ENCODE measurements around the gene POC1B. TPM values are rescaled to one million over a fixed set of nuclear protein-coding genes. Genes with fewer than 3 reads are reported as not detected.

POC1B gene
- total and polyA plus RNA-seq, 2 donors (not counting 3 experiments of a cell fraction or from before 2014, with no cell fraction given): 7.1 to 18.2 TPM

DNA sequence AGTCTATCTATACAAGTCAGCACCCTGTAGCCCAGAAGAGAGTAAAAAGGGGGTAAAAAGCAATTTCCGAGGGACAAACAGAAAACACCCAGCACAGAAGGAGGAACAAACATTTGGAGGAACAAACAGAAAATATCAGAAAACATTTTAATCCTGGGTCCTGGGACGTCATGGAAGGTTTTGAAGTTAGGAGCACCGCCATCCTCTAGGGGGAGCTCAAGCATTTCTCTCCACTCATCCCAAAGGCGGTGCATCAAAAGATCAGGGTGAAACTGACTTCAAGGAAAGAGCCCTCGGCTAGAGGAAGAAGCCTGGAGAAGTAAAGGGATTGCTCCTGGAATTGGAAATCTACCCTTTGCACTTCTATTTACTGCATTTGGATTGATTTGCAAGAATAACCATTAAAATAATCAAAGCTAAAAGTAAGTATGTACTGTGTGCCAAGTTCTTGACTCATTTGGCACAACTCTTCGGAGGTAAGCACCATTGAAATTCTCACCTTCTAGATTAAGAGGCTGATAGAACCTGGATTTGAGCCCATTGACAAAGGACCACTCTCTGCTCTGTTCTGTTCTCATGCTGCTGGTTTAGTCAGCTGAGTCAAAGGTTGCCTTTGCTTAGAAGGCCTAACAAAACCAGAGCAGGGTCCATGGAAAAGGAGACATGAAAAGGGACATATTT is 17.2 kb upstream of the POC1B start:
- Histone ChIP-seq H3K27ac (ENCODE audit: insufficient read depth, low read depth, low read length) (no peak overlapping the region), H3K9ac (replicated peaks; ENCODE audit: extremely low read depth, insufficient read depth, low read length) (no peak overlapping the region), H3K4me1 (ENCODE audit: control insufficient read depth, extremely low read depth, insufficient read depth, low read length) (peaks cover 20% of the 10 kb centered on the region), H3K79me2 (ENCODE audit: control insufficient read depth, insufficient read depth, low read length) (no peaks in the 10 kb centered on the region), H4K20me1 (replicated peaks; ENCODE audit: control insufficient read depth, extremely low read depth, insufficient read depth, low read length) (no peaks in the 10 kb centered on the region), H3K36me3 (ENCODE audit: control insufficient read depth in 2 of 2, extremely low read depth in 1 of 2, insufficient read depth in 2 of 2, low read length in 2 of 2) (no peaks in the 10 kb centered on the region), H3K4me3 (replicated peaks in 1 of 3; ENCODE audit: insufficient read depth in 1 of 3, low read depth in 1 of 3, low read length in 3 of 3) (no peak overlapping the region), H3K9me3 (replicated peaks; ENCODE audit: control insufficient read depth, insufficient read depth, low read length) (no peaks in the 10 kb centered on the region), H3K9me1 (replicated peaks; ENCODE audit: control insufficient read depth, extremely low read depth, insufficient read depth, low read length) (no peaks in the 10 kb centered on the region), H2AFZ (ENCODE audit: low read depth, low read length) (no peak overlapping the region), H3K27me3 (ENCODE audit: control insufficient read depth in 2 of 2, insufficient read depth in 2 of 2, low read length in 2 of 2) (no peaks in the 10 kb centered on the region), H3K4me2 (ENCODE audit: insufficient read depth, low read length) (no peak overlapping the region)
- no peak for TF ChIP-seq JUN (IDR thresholded peaks at IDR 0.05; ENCODE audit: borderline replicate concordance, insufficient read depth, insufficient read length, low read depth)
- TF ChIP-seq, protein P1, sequence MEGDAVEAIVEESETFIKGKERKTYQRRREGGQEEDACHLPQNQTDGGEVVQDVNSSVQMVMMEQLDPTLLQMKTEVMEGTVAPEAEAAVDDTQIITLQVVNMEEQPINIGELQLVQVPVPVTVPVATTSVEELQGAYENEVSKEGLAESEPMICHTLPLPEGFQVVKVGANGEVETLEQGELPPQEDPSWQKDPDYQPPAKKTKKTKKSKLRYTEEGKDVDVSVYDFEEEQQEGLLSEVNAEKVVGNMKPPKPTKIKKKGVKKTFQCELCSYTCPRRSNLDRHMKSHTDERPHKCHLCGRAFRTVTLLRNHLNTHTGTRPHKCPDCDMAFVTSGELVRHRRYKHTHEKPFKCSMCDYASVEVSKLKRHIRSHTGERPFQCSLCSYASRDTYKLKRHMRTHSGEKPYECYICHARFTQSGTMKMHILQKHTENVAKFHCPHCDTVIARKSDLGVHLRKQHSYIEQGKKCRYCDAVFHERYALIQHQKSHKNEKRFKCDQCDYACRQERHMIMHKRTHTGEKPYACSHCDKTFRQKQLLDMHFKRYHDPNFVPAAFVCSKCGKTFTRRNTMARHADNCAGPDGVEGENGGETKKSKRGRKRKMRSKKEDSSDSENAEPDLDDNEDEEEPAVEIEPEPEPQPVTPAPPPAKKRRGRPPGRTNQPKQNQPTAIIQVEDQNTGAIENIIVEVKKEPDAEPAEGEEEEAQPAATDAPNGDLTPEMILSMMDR (IDR thresholded peaks at IDR 0.05; ENCODE audit: extremely low read depth in 1 of 2, insufficient read depth in 1 of 2, low read depth in 1 of 2, low read length in 2 of 2): peak; percentile 80 to 82
- CTCF ChIA-PET: interaction anchor here (0.6 to 3.2 kb wide), 40 partner anchors 9 to 1418 kb away, joined by 3 to 55 read pairs (median 3); partner anchors contain the start of genes ATP2B1 and POC1B
- dilution Hi-C loops (cut with MboI; ENCODE audit: extremely low pct_ligation_motif_present, low sequenced_read_pairs) (no loop called here), intact Hi-C loops (cut with micrococcal nuclease) (loop anchor here (1.0 to 10.0 kb wide), 13 partner anchors 166 to 1416 kb away; no protein-coding TSS in a partner anchor)
- peak; percentile 79 for DNase-seq (ENCODE audit: low read depth, low spot score)
- POLR2A ChIA-PET: no interaction called here
- peak; percentile 79 for FAIRE-seq
- BruUV-seq (replicated peaks): no TSS peak

DNA sequence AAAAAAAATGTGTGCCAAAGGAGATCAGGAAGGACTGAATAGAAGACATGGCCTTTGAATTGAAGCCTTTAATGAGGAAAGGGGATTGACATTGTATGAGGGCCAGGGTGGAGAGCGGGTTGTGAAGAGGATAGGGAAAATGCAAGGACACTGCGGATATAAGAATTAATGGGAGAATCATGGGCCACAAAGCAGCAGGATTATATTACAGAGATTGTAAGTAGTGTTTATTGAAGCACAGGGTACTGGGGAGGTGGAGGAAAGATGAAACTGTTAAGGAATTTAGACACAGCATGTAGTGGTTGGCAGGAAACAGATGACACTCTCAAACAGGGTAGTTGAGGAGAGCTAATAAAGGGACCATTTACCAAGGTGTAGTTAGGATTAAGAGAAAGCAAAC is 16.4 kb upstream of the POC1B start:
- H3K4me2 ChIP-seq (ENCODE audit: insufficient read depth, low read length): no peak overlapping the region
- H3K27ac ChIP-seq (ENCODE audit: insufficient read depth, low read depth, low read length): no peak overlapping the region
- dilution Hi-C loops (cut with MboI; ENCODE audit: extremely low pct_ligation_motif_present, low sequenced_read_pairs): no loop called here
- FAIRE-seq: no peak
- BruUV-seq (replicated peaks): no TSS peak
- H2AFZ ChIP-seq (ENCODE audit: low read depth, low read length): no peak overlapping the region
- intact Hi-C loops (cut with micrococcal nuclease): loop anchor here (2.0 to 10.0 kb wide), 6 partner anchors 320 to 1367 kb away; no protein-coding TSS in a partner anchor
- no peaks in the 10 kb centered on the region for H3K9me3 ChIP-seq (replicated peaks; ENCODE audit: control insufficient read depth, insufficient read depth, low read length)
- no peaks in the 10 kb centered on the region for H3K9me1 ChIP-seq (replicated peaks; ENCODE audit: control insufficient read depth, extremely low read depth, insufficient read depth, low read length)
- H3K27me3 ChIP-seq (ENCODE audit: control insufficient read depth in 2 of 2, insufficient read depth in 2 of 2, low read length in 2 of 2): no peaks in the 10 kb centered on the region
- no peak for TF ChIP-seq JUN (IDR thresholded peaks at IDR 0.05; ENCODE audit: borderline replicate concordance, insufficient read depth, insufficient read length, low read depth)
- no peak for TF ChIP-seq POLR2AphosphoS5 (IDR thresholded peaks at IDR 0.05; ENCODE audit: insufficient read depth, low read depth, low read length)
- no peak for TF ChIP-seq POLR2A (IDR thresholded peaks at IDR 0.05; ENCODE audit: low read depth, low read length)
- TF ChIP-seq FOS (IDR thresholded peaks at IDR 0.05; ENCODE audit: borderline replicate concordance, insufficient read depth, low read length): no peak
- TF ChIP-seq GATA2 (IDR thresholded peaks at IDR 0.05; ENCODE audit: insufficient read depth, insufficient read length, low read depth, low read length): no peak
- TF ChIP-seq MYC (IDR thresholded peaks at IDR 0.05; ENCODE audit: low read depth, low read length): no peak
- TF ChIP-seq, protein P1 (IDR thresholded peaks at IDR 0.05; ENCODE audit: extremely low read depth in 1 of 2, insufficient read depth in 1 of 2, low read depth in 1 of 2, low read length in 2 of 2): no peak
- TF ChIP-seq, protein P2, sequence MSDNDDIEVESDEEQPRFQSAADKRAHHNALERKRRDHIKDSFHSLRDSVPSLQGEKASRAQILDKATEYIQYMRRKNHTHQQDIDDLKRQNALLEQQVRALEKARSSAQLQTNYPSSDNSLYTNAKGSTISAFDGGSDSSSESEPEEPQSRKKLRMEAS (IDR thresholded peaks at IDR 0.05; ENCODE audit: insufficient read depth, insufficient read length): no peak
- no peak for TF ChIP-seq EZH2 (IDR thresholded peaks at IDR 0.05; ENCODE audit: borderline replicate concordance, low read depth, low read length, severe bottlenecking)
- H3K4me1 ChIP-seq (ENCODE audit: control insufficient read depth, extremely low read depth, insufficient read depth, low read length): peaks cover 20% of the 10 kb centered on the region
- no peaks in the 10 kb centered on the region for H3K36me3 ChIP-seq (ENCODE audit: control insufficient read depth in 2 of 2, extremely low read depth in 1 of 2, insufficient read depth in 2 of 2, low read length in 2 of 2)
- no peak overlapping the region for H3K4me3 ChIP-seq (replicated peaks in 1 of 3; ENCODE audit: insufficient read depth in 1 of 3, low read depth in 1 of 3, low read length in 3 of 3)
- no peaks in the 10 kb centered on the region for H3K79me2 ChIP-seq (ENCODE audit: control insufficient read depth, insufficient read depth, low read length)
- POLR2A ChIA-PET: no interaction called here
- DNase-seq (ENCODE audit: low read depth, low spot score): no peak
- CTCF ChIA-PET: interaction anchor here (0.6 to 3.2 kb wide), 32 partner anchors 11 to 1419 kb away, joined by 3 to 55 read pairs (median 3); partner anchors contain the start of genes ATP2B1 and POC1B
- H3K9ac ChIP-seq (replicated peaks; ENCODE audit: extremely low read depth, insufficient read depth, low read length): no peak overlapping the region
- no peaks in the 10 kb centered on the region for H4K20me1 ChIP-seq (replicated peaks; ENCODE audit: control insufficient read depth, extremely low read depth, insufficient read depth, low read length)

All from endothelial cell of umbilical vein (primary cell).